ENCODE results near the gene INPP4A.

DNA sequence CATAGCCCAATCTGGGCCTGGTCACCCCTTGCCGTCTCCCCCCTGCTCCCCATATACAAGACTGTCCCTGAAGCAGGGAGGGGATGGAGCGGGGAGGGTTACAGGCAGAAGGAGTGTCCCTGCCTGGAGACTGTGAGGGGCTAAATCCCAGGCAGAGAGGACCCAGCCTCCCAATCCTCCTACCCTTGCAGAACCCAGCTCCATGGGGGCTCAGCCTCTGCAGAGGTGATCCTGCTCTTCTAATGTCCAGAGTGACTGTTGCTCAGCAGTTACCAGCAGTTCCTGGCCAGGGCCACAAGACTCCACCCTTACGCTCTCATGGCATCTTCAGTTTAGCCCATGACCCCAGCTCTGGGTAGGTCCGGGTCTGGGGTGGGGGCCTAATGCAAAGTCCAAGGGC, 105.5 kb downstream of the INPP4A start:
- no peak for TF ChIP-seq EZH2 (IDR thresholded peaks at IDR 0.05)
- no peak for TF ChIP-seq FOXP2 (optimal IDR thresholded peaks at IDR 0.05; ENCODE audit: control extremely low read depth, extremely low read length, insufficient read depth)
